Measurements from ENCODE around the gene MICB. TPM values are rescaled to one million over a fixed set of nuclear protein-coding genes. Genes with fewer than 3 reads are reported as not detected.
"Not testable (repeated sequence)": the region's sequence is repeated elsewhere in the genome, so short reads cannot be mapped to it uniquely, and the experiment has no call there.

The MICB gene
- total RNA-seq, 6 experiments from 2014 or later: 16.0 to 26.0 (median 22.6) TPM

GRCh38 chr6:31480574-31480973 lies 17.4 kb upstream of the MICB start:
- Mint-ChIP-seq H3K27ac (no peak overlapping the region), H3K4me1 (ENCODE audit: low read depth) (no peaks in the 10 kb centered on the region; the same call in 1 of the 2 replicates), H3K27me3 (ENCODE audit: insufficient read depth) (peaks cover 43% of the 10 kb centered on the region), H3K36me3 (ENCODE audit: low read depth) (no peaks in the 10 kb centered on the region), H3K9me3 (no peaks in the 10 kb centered on the region), H3K4me3 (no peak overlapping the region)
- no peak for DNase-seq
- no peak for TF ChIP-seq CTCF (IDR thresholded peaks at IDR 0.05)

- no peak for TF ChIP-seq CTCF (IDR thresholded peaks at IDR 0.05)
- no peak for DNase-seq
- Mint-ChIP-seq H3K36me3 (ENCODE audit: low read depth) (no peaks in the 10 kb centered on the region), H3K9me3 (no peaks in the 10 kb centered on the region), H3K27ac (no peak overlapping the region), H3K27me3 (ENCODE audit: insufficient read depth) (peaks cover 30% of the 10 kb centered on the region), H3K4me1 (ENCODE audit: low read depth) (no peaks in the 10 kb centered on the region), H3K4me3 (no peak overlapping the region)
Measured at GRCh38 chr6:31483392-31483791, 14.6 kb upstream of the MICB start.

GRCh38 chr6:31485055-31485454 lies 12.9 kb upstream of the MICB start:
- no peak for TF ChIP-seq CTCF (IDR thresholded peaks at IDR 0.05)
- H3K36me3 Mint-ChIP-seq (ENCODE audit: low read depth): no peaks in the 10 kb centered on the region
- peaks cover 16% of the 10 kb centered on the region for H3K27me3 Mint-ChIP-seq (ENCODE audit: insufficient read depth)
- no peak overlapping the region for H3K4me3 Mint-ChIP-seq
- no peaks in the 10 kb centered on the region for H3K4me1 Mint-ChIP-seq (ENCODE audit: low read depth)
- H3K9me3 Mint-ChIP-seq: no peaks in the 10 kb centered on the region
- DNase-seq: no peak
- no peak overlapping the region for H3K27ac Mint-ChIP-seq

- H3K4me1 Mint-ChIP-seq (ENCODE audit: low read depth); H3K36me3 Mint-ChIP-seq (ENCODE audit: low read depth); H3K9me3 Mint-ChIP-seq; H3K27me3 Mint-ChIP-seq (ENCODE audit: insufficient read depth); H3K4me3 Mint-ChIP-seq; DNase-seq; H3K27ac Mint-ChIP-seq: not testable (repeated sequence)
Measured at GRCh38 chr6:31486065-31486837, 11.7 kb upstream of the MICB start.

- not testable (repeated sequence) for H3K4me1 Mint-ChIP-seq (ENCODE audit: low read depth); DNase-seq; H3K9me3 Mint-ChIP-seq; H3K27me3 Mint-ChIP-seq (ENCODE audit: insufficient read depth); H3K27ac Mint-ChIP-seq; H3K36me3 Mint-ChIP-seq (ENCODE audit: low read depth); H3K4me3 Mint-ChIP-seq
Measured at GRCh38 chr6:31487674-31488073, 10.3 kb upstream of the MICB start.

- Mint-ChIP-seq H3K9me3 (no peaks in the 10 kb centered on the region), H3K4me1 (ENCODE audit: low read depth) (peaks cover 16% of the 10 kb centered on the region), H3K36me3 (ENCODE audit: low read depth) (no peaks in the 10 kb centered on the region), H3K27me3 (ENCODE audit: insufficient read depth) (no peaks in the 10 kb centered on the region; the same call in 1 of the 2 replicates), H3K27ac (no peak overlapping the region), H3K4me3 (no peak overlapping the region)
- DNase-seq: no peak
- TF ChIP-seq CTCF (IDR thresholded peaks at IDR 0.05): no peak
Measured at GRCh38 chr6:31489086-31489485, 8.9 kb upstream of the MICB start.
